H1 (cell line): ENCODE measurements around the gene ATP2B1. TPM values are rescaled to one million over a fixed set of nuclear protein-coding genes. Genes with fewer than 3 reads are reported as not detected.

ENCODE experiments used
- CTCF ChIA-PET: fragments of 300-600 bp; sonication (Branson Sonifier 250); formaldehyde crosslinking; loops from one replicate; lab custom pipeline; 2021; ENCODE audit not compliant: partially characterized antibody; lab: Charles Lee
- POLR2A ChIA-PET: fragments of 300-600 bp; sonication (Branson Sonifier 250); formaldehyde crosslinking; loops from one replicate; lab custom pipeline; 2021; ENCODE audit warnings: inconsistent platforms; ENCODE audit not compliant: partially characterized antibody; lab: Charles Lee
- DNase-seq, 2 experiments: peaks; one replicate each; pipeline versions ENCODE4 v3.0.0 to v3.0.0-alpha.2; 2010 to 2022; ENCODE audit warnings: low spot score in 2 of 2, low read depth in 1 of 2, mixed read lengths in 1 of 2
- FAIRE-seq: peaks from 2 replicates; lab custom pipeline; 2011; peaks lifted over from hg19 to GRCh38; lab: Jason Lieb, UNC
- H2AFZ ChIP-seq: 2 replicates; pipeline ENCODE4 v1.8.1; 2012; ENCODE audit warnings: low read length, inconsistent platforms
- H2AK5ac ChIP-seq: 2 replicates; pipeline ENCODE4 v1.6.1; 2013; ENCODE audit warnings: low read depth, low read length
- H2BK120ac ChIP-seq: replicated peaks from 2 replicates; pipeline ENCODE3; 2013; ENCODE audit warnings: low read depth, low read length, inconsistent platforms
- H2BK12ac ChIP-seq: 2 replicates; pipeline ENCODE4 v1.6.1; 2013; ENCODE audit warnings: low read depth, low read length
- H2BK15ac ChIP-seq: 2 replicates; pipeline ENCODE4 v1.6.1; 2013; ENCODE audit warnings: low read length
- H2BK20ac ChIP-seq: 2 replicates; pipeline ENCODE4 v1.6.1; 2013; ENCODE audit warnings: low read length
- H2BK5ac ChIP-seq: 2 replicates; pipeline ENCODE4 v1.6.1; 2013; ENCODE audit warnings: low read depth, low read length
- H3K14ac ChIP-seq: 2 replicates; pipeline ENCODE4 v1.6.1; 2013; ENCODE audit warnings: inconsistent platforms; ENCODE audit not compliant: insufficient read length
- H3K18ac ChIP-seq: 2 replicates; pipeline ENCODE4 v1.6.1; 2013; ENCODE audit warnings: low read length; ENCODE audit errors: extremely low read depth
- H3K23ac ChIP-seq: 2 replicates; pipeline ENCODE4 v1.6.1; 2013; ENCODE audit warnings: inconsistent platforms; ENCODE audit not compliant: insufficient read length
- H3K23me2 ChIP-seq: 2 replicates; pipeline ENCODE4 v1.6.1; 2013; ENCODE audit warnings: low read depth, low read length
- H3K27ac ChIP-seq: 2 replicates; pipeline ENCODE4 v1.6.1; 2011; ENCODE audit warnings: low read depth, low read length, inconsistent platforms
- H3K27me3 ChIP-seq, 4 experiments: replicated peaks in 1 of 4; 1 replicate in 1 of 4; 2 replicates in 3 of 4; pipeline versions ENCODE4 v1.6.1 to v1.8.1; 2011 to 2013; ENCODE audit warnings: low read length in 3 of 4, mild to moderate bottlenecking in 3 of 4, inconsistent platforms in 2 of 4, mixed read lengths in 2 of 4, moderate library complexity in 1 of 4; ENCODE audit not compliant: control insufficient read depth in 3 of 4, insufficient read depth in 3 of 4; ENCODE audit errors: extremely low read depth in 1 of 4
- H3K36me3 ChIP-seq, 4 experiments: 2 replicates each; pipeline versions ENCODE4 v1.6.1 to v1.8.1; 2011 to 2013; ENCODE audit warnings: mild to moderate bottlenecking in 4 of 4, low read length in 3 of 4, moderate library complexity in 2 of 4, control low read depth in 1 of 4, inconsistent platforms in 1 of 4; ENCODE audit not compliant: insufficient read depth in 4 of 4, control insufficient read depth in 2 of 4
- H3K4ac ChIP-seq: replicated peaks from 2 replicates; pipeline ENCODE3; 2013; ENCODE audit warnings: low read length, low read depth, mixed read lengths, inconsistent platforms; ENCODE audit not compliant: insufficient read length
- H3K4me1 ChIP-seq, 4 experiments: replicated peaks in 1 of 4; 1 replicate in 1 of 4; 2 replicates in 3 of 4; pipeline versions ENCODE4 v1.6.1 to v1.8.1; 2011 to 2013; ENCODE audit warnings: low read length in 3 of 4, inconsistent platforms in 2 of 4, mixed read lengths in 1 of 4; ENCODE audit not compliant: insufficient read depth in 4 of 4, control insufficient read depth in 3 of 4
- H3K4me2 ChIP-seq, 2 experiments: 2 replicates each; pipeline versions ENCODE4 v1.6.1 to v1.8.1; 2011 to 2013; ENCODE audit warnings: low read depth in 2 of 2, low read length in 2 of 2, control low read depth in 1 of 2, inconsistent platforms in 1 of 2, mild to moderate bottlenecking in 1 of 2; ENCODE audit not compliant: insufficient read depth in 1 of 2
- H3K4me3 ChIP-seq, 4 experiments: fragments of 200-600, 300-600 bp in 1 of 4; sonication (generic), shearing (Covaris generic), sonication (Bioruptor Twin) in 1 of 4; 2 replicates each; pipeline versions ENCODE4 v1.5.1 to v1.8.1; 2011 to 2016; ENCODE audit warnings: low read length in 4 of 4, low read depth in 3 of 4, control low read depth in 2 of 4, inconsistent platforms in 2 of 4, mild to moderate bottlenecking in 2 of 4, mixed read lengths in 1 of 4, moderate library complexity in 1 of 4; ENCODE audit not compliant: insufficient read depth in 2 of 4; ENCODE audit errors: extremely low read depth in 1 of 4
- H3K56ac ChIP-seq: replicated peaks from 2 replicates; pipeline ENCODE3; 2013; ENCODE audit warnings: low read depth, mild to moderate bottlenecking, mixed read lengths, low read length, inconsistent platforms; ENCODE audit not compliant: insufficient read length
- H3K79me1 ChIP-seq: 2 replicates; pipeline ENCODE4 v1.6.1; 2013; ENCODE audit warnings: low read depth, low read length, control low read depth
- H3K79me2 ChIP-seq, 2 experiments: 2 replicates each; pipeline versions ENCODE4 v1.6.1 to v1.8.1; 2012 to 2013; ENCODE audit warnings: low read length in 2 of 2, mild to moderate bottlenecking in 2 of 2, inconsistent platforms in 1 of 2; ENCODE audit not compliant: insufficient read depth in 2 of 2, control insufficient read depth in 1 of 2
- H3K9ac ChIP-seq, 4 experiments: replicated peaks in 1 of 4; 1 replicate in 1 of 4; 2 replicates in 3 of 4; pipeline versions ENCODE4 v1.6.1 to v1.8.1; 2011 to 2013; ENCODE audit warnings: low read depth in 3 of 4, low read length in 3 of 4, control low read depth in 2 of 4, mild to moderate bottlenecking in 2 of 4, moderate library complexity in 2 of 4, inconsistent platforms in 1 of 4; ENCODE audit errors: extremely low read depth in 1 of 4
- H3K9me3 ChIP-seq, 2 experiments: 2 replicates each; pipeline versions ENCODE4 v1.6.1 to v1.8.1; 2012 to 2013; ENCODE audit warnings: mild to moderate bottlenecking in 2 of 2, moderate library complexity in 2 of 2, control low read depth in 1 of 2, inconsistent platforms in 1 of 2, low read depth in 1 of 2, low read length in 1 of 2, mixed read lengths in 1 of 2; ENCODE audit not compliant: insufficient read depth in 2 of 2
- H4K20me1 ChIP-seq, 2 experiments: replicated peaks in 1 of 2; 2 replicates each; pipeline versions ENCODE3 to v1.8.1; 2011 to 2013; ENCODE audit warnings: inconsistent platforms in 2 of 2, low read length in 2 of 2, mild to moderate bottlenecking in 1 of 2; ENCODE audit not compliant: insufficient read depth in 2 of 2, control insufficient read depth in 1 of 2
- H4K5ac ChIP-seq: 2 replicates; pipeline ENCODE4 v1.6.1; 2013; ENCODE audit warnings: low read length, low read depth, mixed read lengths, inconsistent platforms; ENCODE audit not compliant: insufficient read length
- H4K8ac ChIP-seq: 2 replicates; pipeline ENCODE4 v1.8.0; 2013; ENCODE audit warnings: mild to moderate bottlenecking, moderate library complexity, low read length, inconsistent platforms; ENCODE audit not compliant: insufficient read depth; ENCODE audit errors: extremely low read depth
- H4K91ac ChIP-seq: replicated peaks from 2 replicates; pipeline ENCODE3; 2013; ENCODE audit warnings: low read length, mixed read lengths, inconsistent platforms; ENCODE audit not compliant: insufficient read length
- GTF2F1 ChIP-seq: IDR thresholded peaks from 2 replicates; pipeline ENCODE4 v1.6.1; 2012; ENCODE audit warnings: low read depth, low read length, improper control_type of control experiment, borderline replicate concordance
- HDAC2 ChIP-seq, 2 experiments: fragments of 300-600 bp in 1 of 2; sonication (generic) in 1 of 2; IDR thresholded peaks; 2 replicates each; pipeline ENCODE4 v1.6.1; 2011 to 2012; ENCODE audit warnings: low read depth in 2 of 2, low read length in 2 of 2, mild to moderate bottlenecking in 2 of 2, moderate library complexity in 2 of 2, borderline replicate concordance in 1 of 2, inconsistent platforms in 1 of 2
- POU5F1 ChIP-seq: IDR thresholded peaks from 2 replicates; pipeline ENCODE4 v1.6.1; 2011; ENCODE audit warnings: low read depth, mild to moderate bottlenecking, low read length, moderate library complexity
- WGBS, 2 experiments: shearing (Covaris generic) in 1 of 2; methylation state at CpG; one replicate each; pipeline versions ENCODE4 v1.1.6 to v1.1.7; 2013 to 2015; ENCODE audit warnings: low lambda C conversion rate in 2 of 2, mixed read lengths in 2 of 2, inconsistent platforms in 1 of 2, low coverage in 1 of 2, missing lambda C conversion rate in 1 of 2; ENCODE audit not compliant: insufficient replicate concordance in 2 of 2, insufficient coverage in 1 of 2, insufficient read length in 1 of 2; ENCODE audit errors: extremely low coverage in 1 of 2, missing lambda C conversion rate in 1 of 2; 5-methylcytosine and 5-hydroxymethylcytosine counted together
- polyA plus RNA-seq, 7 experiments: library from polyadenylated mRNA; depleted of rRNA in 3 of 7; stranded (reverse) in 5 of 7; unstranded in 2 of 7; fragments of >200 nt in 5 of 7; fragments of 200-250 nt in 2 of 7; gene quantifications; 1 replicate in 5 of 7; 2 replicates in 1 of 7; 4 replicates in 1 of 7; pipeline versions ENCODE4 v1.2.1 to v1.2.3, GENCODE V29; 2011 to 2013; ENCODE audit warnings: missing spikeins in 2 of 7, mixed read lengths in 2 of 7
- total RNA-seq: library from RNA; stranded (reverse); fragmentation: NEBNext Ultra II Directional; extraction: Animal tissue kit (Norgen Biotek cat#: 25700); gene quantifications from 2 replicates; pipeline ENCODE4 v1.2.1, GENCODE V29; 2021
- TF ChIP-seq, protein P1 (sequence below), 3 experiments: IDR thresholded peaks; 1 replicate in 2 of 3; 2 replicates in 1 of 3; pipeline versions ENCODE4 v1.5.1 to v1.6.1; 2011; ENCODE audit warnings: low read length in 3 of 3, mild to moderate bottlenecking in 3 of 3, inconsistent platforms in 2 of 3, low read depth in 1 of 3, moderate library complexity in 1 of 3; ENCODE audit not compliant: insufficient read depth in 1 of 3; ENCODE audit errors: control extremely low read depth in 1 of 3

ATP2B1 gene
- total and polyA plus RNA-seq, 2 of the 8 experiments (the other 6 are each of a cell fraction or from before 2014, with no cell fraction given), result 4.3 to 32.0 TPM

DNA sequence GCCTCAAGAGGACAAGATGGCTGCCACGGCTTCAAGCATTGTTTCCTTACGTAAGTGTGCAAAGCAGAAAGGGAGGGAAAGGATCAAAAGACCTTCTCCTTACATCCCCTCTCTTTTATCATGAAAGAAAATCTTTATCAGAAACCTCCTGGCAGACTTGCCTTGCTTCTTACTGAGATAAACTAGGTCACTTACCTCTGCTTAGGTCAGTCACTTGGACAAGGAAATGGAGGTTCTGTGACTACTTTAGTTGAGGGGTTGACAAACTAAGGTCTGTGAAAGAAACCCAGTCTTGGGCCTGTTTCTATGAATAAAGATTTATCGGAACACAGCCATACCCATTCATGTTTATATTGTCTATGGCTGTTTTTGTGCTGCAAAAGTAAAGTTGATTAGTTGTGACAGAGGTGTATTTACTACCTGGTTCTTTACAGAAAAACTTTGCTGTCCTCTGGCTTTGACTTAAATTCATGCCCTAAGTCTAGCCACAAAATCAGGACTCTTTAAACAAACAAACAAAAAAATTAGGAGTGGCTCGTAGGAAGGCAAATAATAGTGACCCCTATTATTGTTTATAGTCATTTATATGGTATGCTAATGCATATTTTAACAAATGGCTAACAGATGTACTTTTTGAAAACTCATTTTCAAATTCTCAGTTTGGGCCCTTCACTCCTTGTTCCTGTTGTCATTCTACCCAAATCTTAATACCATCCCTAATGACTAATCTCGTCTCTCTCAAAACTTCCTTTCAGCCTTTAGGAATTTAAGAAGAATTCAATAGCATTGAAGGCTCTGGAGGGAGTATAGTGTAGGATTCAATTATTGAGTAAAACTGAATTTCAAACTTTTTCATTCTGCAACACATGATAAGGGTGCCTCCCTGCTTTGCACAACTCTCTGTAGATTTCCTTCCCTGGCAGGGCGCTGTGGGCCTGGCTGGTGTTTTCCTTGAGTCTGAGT is 42.0 kb upstream of the ATP2B1 start:
- Histone ChIP-seq H3K4me1 (no peaks in the 10 kb centered on the region), H3K9ac (no peak overlapping the region), H3K9me3 (no peaks in the 10 kb centered on the region), H2BK20ac (no peak overlapping the region), H2BK120ac (no peak overlapping the region), H2BK5ac (no peak overlapping the region), H3K23ac (no peak overlapping the region), H4K20me1 (no peaks in the 10 kb centered on the region), H3K56ac (no peak overlapping the region), H3K79me1 (no peaks in the 10 kb centered on the region), H4K5ac (no peak overlapping the region), H3K79me2 (no peaks in the 10 kb centered on the region), H3K27me3 (no peaks in the 10 kb centered on the region), H2BK15ac (no peak overlapping the region), H3K23me2 (no peaks in the 10 kb centered on the region), H3K4ac (no peak overlapping the region), H3K14ac (no peak overlapping the region), H3K27ac (no peak overlapping the region), H2AK5ac (no peak overlapping the region), H3K36me3 (no peaks in the 10 kb centered on the region), H3K4me2 (no peak overlapping the region), H3K18ac (no peak overlapping the region), H4K8ac (no peak overlapping the region), H3K4me3 (no peak overlapping the region), H2BK12ac (no peak overlapping the region), H4K91ac (no peak overlapping the region), H2AFZ (no peak overlapping the region)
- no peak for FAIRE-seq
- no peak for DNase-seq
- CTCF ChIA-PET, result no interaction called here
- TF ChIP-seq HDAC2 (IDR thresholded peaks at IDR 0.05; ENCODE audit: borderline replicate concordance in 1 of 2, low read depth in 2 of 2, low read length in 2 of 2) (no peak), GTF2F1 (no peak), POU5F1 (no peak)
- TF ChIP-seq, protein P1, sequence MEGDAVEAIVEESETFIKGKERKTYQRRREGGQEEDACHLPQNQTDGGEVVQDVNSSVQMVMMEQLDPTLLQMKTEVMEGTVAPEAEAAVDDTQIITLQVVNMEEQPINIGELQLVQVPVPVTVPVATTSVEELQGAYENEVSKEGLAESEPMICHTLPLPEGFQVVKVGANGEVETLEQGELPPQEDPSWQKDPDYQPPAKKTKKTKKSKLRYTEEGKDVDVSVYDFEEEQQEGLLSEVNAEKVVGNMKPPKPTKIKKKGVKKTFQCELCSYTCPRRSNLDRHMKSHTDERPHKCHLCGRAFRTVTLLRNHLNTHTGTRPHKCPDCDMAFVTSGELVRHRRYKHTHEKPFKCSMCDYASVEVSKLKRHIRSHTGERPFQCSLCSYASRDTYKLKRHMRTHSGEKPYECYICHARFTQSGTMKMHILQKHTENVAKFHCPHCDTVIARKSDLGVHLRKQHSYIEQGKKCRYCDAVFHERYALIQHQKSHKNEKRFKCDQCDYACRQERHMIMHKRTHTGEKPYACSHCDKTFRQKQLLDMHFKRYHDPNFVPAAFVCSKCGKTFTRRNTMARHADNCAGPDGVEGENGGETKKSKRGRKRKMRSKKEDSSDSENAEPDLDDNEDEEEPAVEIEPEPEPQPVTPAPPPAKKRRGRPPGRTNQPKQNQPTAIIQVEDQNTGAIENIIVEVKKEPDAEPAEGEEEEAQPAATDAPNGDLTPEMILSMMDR (IDR thresholded peaks at IDR 0.05; ENCODE audit: control extremely low read depth in 1 of 3, insufficient read depth in 1 of 3, low read depth in 1 of 3, low read length in 3 of 3), result no peak
- POLR2A ChIA-PET, result no interaction called here
- 79% methylated on average over 6 of the region's 6 CpGs; no CpG with 5 or more reads in 1 of the 2 experiments for WGBS, 2 experiments
